ENCODE data around the gene GGA2. TPM values are rescaled to one million over a fixed set of nuclear protein-coding genes. Genes with fewer than 3 reads are reported as not detected.

The GGA2 gene
- total RNA-seq, 1 donor from 2014 or later, result 40.4 TPM

- Mint-ChIP-seq H3K27ac (ENCODE audit: unreplicated experiment) (peak overlapping the region; percentile 66), H3K36me3 (ENCODE audit: low read depth) (peaks cover 2% of the 10 kb centered on the region), H3K27me3 (ENCODE audit: low read depth) (no peaks in the 10 kb centered on the region), H3K9me3 (ENCODE audit: low read depth) (no peaks in the 10 kb centered on the region), H3K4me3 (ENCODE audit: unreplicated experiment) (peak overlapping the region; percentile 74), H3K4me1 (ENCODE audit: low read depth) (peaks cover 42% of the 10 kb centered on the region)
- DNase-seq (ENCODE audit: low spot score), result no peak
- TF ChIP-seq CTCF (IDR thresholded peaks at IDR 0.05), result no peak
Measured at GRCh38 chr16:23509782-23510163, 521 bp downstream of the GGA2 start.

- Mint-ChIP-seq H3K4me1 (ENCODE audit: low read depth) (peaks cover 46% of the 10 kb centered on the region), H3K27me3 (ENCODE audit: low read depth) (no peaks in the 10 kb centered on the region), H3K4me3 (ENCODE audit: unreplicated experiment) (peak overlapping the region; percentile 74), H3K9me3 (ENCODE audit: low read depth) (no peaks in the 10 kb centered on the region), H3K36me3 (ENCODE audit: low read depth) (no peaks in the 10 kb centered on the region), H3K27ac (ENCODE audit: unreplicated experiment) (no peak overlapping the region)
- no peak for DNase-seq (ENCODE audit: low spot score)
- no peak for TF ChIP-seq CTCF (IDR thresholded peaks at IDR 0.05)
Measured at GRCh38 chr16:23509441-23509754, 896 bp downstream of the GGA2 start.

- H3K27ac Mint-ChIP-seq (ENCODE audit: unreplicated experiment), result peak overlapping the region; percentile 50
- no peaks in the 10 kb centered on the region for H3K36me3 Mint-ChIP-seq (ENCODE audit: low read depth)
- H3K9me3 Mint-ChIP-seq (ENCODE audit: low read depth), result no peaks in the 10 kb centered on the region
- peaks cover 52% of the 10 kb centered on the region for H3K4me1 Mint-ChIP-seq (ENCODE audit: low read depth)
- H3K27me3 Mint-ChIP-seq (ENCODE audit: low read depth), result no peaks in the 10 kb centered on the region
- peak overlapping the region; percentile 74 for H3K4me3 Mint-ChIP-seq (ENCODE audit: unreplicated experiment)
- DNase-seq (ENCODE audit: low spot score), result no peak
- no peak for TF ChIP-seq CTCF (IDR thresholded peaks at IDR 0.05)
Measured at GRCh38 chr16:23508589-23509440, 1.5 kb downstream of the GGA2 start.

GRCh38 chr16:23506606-23506994 is 3.7 kb downstream of the GGA2 start:
- Mint-ChIP-seq H3K36me3 (ENCODE audit: low read depth) (no peaks in the 10 kb centered on the region), H3K4me3 (ENCODE audit: unreplicated experiment) (no peak overlapping the region), H3K9me3 (ENCODE audit: low read depth) (no peaks in the 10 kb centered on the region), H3K4me1 (ENCODE audit: low read depth) (peaks cover 56% of the 10 kb centered on the region), H3K27ac (ENCODE audit: unreplicated experiment) (no peak overlapping the region), H3K27me3 (ENCODE audit: low read depth) (no peaks in the 10 kb centered on the region)
- DNase-seq (ENCODE audit: low spot score), result no peak
- TF ChIP-seq CTCF (IDR thresholded peaks at IDR 0.05), result no peak

- peak; percentile 17 for TF ChIP-seq CTCF (IDR thresholded peaks at IDR 0.05)
- H3K9me3 Mint-ChIP-seq (ENCODE audit: low read depth), result no peaks in the 10 kb centered on the region
- no peak overlapping the region for H3K27ac Mint-ChIP-seq (ENCODE audit: unreplicated experiment)
- DNase-seq (ENCODE audit: low spot score), result no peak
- H3K4me3 Mint-ChIP-seq (ENCODE audit: unreplicated experiment), result no peak overlapping the region
- no peaks in the 10 kb centered on the region for H3K27me3 Mint-ChIP-seq (ENCODE audit: low read depth)
- H3K4me1 Mint-ChIP-seq (ENCODE audit: low read depth), result peaks cover 53% of the 10 kb centered on the region
- no peaks in the 10 kb centered on the region for H3K36me3 Mint-ChIP-seq (ENCODE audit: low read depth)
Measured at GRCh38 chr16:23505671-23506605, 4.4 kb downstream of the GGA2 start.
